DOHH2 (cell line): ENCODE results near the gene RILPL1.

ENCODE experiments used
- EZH2phosphoT487 ChIP-seq: fragments of 200-600 bp; sonication (generic); IDR thresholded peaks from 2 replicates; pipeline ENCODE4 v1.6.1; 2017; ENCODE audit warnings: borderline replicate concordance, mild to moderate bottlenecking, antibody characterized with exemption, low read length, moderate library complexity, mixed read lengths
- TF ChIP-seq, protein P1 (sequence below): fragments of 200-600 bp; sonication (generic); IDR thresholded peaks from one replicate; pipeline ENCODE4 v1.5.1; 2014; ENCODE audit warnings: antibody characterized with exemption, mild to moderate bottlenecking, low read depth, low read length; ENCODE audit not compliant: poor library complexity, severe bottlenecking

DNA sequence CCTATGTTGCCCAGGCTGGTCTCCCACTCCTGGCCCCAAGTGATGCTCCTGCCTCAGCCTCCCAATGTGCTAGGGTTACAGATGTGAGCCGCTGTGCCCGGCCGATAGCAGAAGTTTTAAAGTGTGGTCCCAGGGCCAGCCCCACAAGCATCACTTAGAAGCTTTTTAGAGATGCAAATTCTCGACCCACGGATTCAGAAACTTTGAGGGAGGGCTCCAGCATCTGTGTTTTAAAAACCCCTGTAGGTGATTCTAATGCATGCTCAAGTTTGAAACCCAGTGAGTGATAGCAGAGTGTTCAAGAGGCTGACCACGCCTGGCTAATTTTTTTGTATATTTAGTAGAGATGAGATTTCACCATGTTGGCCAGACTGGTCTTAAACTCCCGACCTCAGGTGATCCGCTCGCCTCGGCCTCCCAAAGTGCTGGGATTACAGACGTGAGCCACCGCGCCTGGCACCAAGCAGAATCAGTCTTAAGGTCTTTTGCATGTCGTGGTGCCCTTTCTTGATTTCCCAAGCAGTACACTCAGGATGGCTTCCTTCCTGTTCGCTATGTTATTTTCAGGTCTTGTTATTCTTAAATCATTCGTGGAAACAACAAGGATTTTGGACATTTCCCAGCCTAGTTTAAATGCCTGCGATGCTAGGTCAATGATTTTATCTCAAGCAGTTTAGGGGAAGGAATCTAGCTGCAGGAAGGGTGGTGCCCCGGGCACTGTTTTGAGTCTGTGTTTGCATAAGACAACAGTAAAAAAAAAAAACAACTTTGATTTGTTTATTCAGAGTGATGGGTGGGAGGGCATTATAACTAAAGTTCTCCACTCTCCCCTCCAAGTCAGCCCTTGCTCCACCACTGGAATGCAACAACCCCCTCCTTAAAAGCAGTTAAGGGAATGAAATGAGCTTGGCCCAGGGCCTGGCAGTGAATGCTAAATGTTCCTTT, 87.9 kb downstream of the RILPL1 start:
- TF ChIP-seq, protein P1, sequence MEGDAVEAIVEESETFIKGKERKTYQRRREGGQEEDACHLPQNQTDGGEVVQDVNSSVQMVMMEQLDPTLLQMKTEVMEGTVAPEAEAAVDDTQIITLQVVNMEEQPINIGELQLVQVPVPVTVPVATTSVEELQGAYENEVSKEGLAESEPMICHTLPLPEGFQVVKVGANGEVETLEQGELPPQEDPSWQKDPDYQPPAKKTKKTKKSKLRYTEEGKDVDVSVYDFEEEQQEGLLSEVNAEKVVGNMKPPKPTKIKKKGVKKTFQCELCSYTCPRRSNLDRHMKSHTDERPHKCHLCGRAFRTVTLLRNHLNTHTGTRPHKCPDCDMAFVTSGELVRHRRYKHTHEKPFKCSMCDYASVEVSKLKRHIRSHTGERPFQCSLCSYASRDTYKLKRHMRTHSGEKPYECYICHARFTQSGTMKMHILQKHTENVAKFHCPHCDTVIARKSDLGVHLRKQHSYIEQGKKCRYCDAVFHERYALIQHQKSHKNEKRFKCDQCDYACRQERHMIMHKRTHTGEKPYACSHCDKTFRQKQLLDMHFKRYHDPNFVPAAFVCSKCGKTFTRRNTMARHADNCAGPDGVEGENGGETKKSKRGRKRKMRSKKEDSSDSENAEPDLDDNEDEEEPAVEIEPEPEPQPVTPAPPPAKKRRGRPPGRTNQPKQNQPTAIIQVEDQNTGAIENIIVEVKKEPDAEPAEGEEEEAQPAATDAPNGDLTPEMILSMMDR: no peak
- TF ChIP-seq EZH2phosphoT487: no peak
